ENCODE data around the gene PDXP.

Gene PDXP

DNA sequence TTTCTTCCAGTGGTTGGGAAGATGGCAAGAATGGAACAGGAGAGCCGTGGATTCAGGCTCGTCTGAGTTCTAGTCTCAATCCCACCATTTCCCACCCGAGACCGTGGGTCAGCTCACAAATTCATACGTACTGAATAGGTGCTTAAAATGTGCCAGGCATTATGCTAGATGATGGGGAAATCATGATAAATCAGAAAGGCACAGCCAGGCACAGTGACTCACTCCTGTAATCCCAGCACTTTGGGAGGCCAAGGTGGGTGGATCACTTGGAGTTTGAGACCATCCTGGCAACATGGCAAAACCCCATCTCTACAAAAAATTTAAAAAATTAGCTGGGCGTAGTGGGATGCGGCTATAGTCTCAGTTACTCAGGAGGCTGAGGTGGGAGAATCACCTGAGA is 45.4 kb downstream of the PDXP start:
- no peak for DNase-seq

DNA sequence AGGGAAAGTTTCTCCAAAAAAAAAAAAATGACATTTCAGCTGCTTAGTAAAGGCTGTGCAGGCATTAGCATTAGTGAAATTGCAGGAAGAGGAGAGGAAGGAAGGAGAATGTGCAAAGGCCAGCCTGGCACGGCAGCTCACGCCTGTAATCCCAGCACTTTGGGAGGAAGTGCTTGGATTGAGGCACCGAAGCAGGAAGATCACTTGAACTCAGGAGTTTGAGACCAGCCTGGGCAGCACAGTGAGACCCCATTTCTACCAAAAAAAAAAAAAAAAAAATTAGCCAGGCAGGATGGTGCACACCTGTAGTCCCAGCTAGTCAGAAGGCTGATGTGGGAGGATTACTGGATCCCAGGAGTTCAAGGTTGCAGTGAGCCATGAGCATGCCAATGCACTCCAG is 46.1 kb downstream of the PDXP start:
- no peak for DNase-seq

DNA sequence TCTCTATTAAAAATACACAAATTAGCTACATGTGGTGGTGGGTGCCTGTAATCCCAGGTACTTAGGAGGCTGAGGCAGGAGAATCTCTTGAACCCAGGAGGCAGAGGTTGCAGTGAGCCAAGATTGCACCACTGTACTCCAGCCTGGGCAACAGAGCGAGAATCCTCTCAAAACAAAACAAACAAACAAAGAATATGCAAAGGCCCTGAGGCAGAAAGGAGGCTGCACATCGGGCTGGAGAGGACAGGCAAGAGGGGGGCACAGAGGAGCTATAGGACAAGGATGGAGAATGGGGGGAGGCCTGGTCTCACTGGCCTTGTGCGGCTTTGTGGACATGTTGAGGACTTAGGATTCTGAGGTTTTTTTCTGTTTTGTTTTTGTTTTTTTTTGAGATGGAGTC is 46.7 kb downstream of the PDXP start:
- no peak for DNase-seq

DNA sequence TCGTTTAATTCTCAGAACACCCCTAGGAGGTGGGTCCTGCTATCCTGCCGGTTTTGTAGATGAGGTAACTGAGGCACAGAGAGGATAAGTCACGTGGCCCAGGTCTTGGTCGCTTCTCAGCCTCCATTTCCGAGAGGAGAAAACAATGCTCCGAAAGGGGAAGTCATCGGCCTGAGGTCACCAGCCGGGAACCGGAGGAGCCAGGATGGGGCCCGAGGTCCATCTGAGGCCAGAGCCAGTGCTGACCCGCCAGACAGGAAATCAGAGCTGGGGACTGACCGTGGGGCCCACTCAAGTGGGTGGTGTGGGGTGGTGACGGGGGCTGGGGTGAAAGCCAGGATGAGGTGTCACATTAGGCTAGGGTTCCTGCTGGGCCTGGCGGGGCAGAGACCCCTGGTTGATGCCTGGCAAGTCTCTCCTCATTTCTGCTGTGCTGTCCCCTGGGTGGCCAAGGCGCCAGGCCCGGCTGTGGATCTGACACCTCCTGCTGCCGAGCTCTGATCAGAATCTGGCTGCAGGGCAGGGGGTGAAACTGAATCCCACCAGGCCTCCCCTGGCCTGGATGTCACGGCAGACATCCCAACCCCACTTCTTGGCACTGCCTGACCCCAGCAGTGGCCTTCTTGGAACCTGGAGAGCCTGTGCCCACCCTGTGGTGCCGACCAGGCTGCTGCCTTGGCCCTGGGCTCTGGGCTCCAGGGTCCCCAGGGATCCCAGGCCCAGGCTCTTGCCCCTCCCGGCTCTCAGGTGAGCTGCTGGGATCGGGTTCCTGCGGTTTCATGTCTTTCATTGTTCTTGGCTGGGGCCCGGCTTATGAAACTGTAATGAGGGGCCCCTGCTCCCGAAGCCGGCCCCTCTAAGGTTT is 50.3 kb downstream of the PDXP start:
- DNase-seq = no peak

DNA sequence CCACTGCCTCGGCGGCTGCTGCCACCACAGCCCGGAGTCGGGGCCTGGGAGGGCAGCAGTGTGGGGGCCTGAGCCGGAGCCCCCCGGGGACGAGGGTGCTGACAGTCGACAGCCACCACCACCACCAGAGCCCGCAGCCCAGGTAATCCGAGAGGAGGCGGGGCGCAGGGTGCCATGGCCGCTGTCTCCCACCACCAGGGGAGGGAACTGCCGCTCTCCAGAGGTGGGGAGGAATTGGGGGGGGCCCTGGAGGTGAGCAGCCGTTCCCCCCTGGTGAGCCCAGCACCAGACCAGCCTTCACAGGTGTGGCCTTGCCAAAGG is 50.9 kb downstream of the PDXP start:
- DNase-seq = no peak

DNA sequence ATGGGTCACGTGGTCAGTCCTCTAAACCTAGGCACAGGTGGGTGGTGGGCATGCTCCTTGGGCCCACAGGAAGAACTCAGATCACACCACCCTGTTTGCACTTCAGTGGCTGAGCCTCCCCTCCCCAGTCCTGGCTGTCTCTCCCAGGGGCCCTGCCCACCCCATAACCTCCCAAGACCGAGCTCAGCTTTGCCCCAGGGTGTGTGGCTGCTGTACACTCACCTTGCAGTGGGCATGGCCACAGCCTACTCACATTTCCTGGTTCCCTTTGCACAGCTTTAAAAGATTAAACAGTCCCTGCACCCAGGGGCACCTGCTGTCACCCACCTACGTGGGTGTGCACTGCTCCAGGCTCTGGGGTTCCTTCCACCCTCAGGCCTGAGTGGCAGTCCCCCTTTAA is 52.2 kb downstream of the PDXP start:
- no peak for DNase-seq

DNA sequence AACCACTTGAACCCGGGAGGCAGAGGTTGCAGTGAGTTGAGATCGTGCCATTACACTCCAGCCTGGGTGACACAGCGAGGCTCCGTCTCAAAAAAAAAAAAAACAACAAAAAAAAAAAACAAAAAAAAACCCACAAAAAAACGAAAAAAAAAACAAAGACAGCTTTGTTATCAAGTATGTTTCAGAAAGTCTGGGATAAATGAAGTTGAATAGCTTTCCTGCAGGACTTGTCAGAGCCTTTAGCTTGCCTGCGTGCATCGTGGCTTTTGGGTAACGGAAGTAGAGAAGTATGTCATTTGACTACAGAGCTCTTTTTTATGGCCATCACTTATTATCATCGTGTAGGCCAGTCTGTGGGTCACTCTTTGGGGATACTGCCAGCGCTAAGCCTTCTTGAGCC is 53.0 kb downstream of the PDXP start:
- DNase-seq = no peak

DNA sequence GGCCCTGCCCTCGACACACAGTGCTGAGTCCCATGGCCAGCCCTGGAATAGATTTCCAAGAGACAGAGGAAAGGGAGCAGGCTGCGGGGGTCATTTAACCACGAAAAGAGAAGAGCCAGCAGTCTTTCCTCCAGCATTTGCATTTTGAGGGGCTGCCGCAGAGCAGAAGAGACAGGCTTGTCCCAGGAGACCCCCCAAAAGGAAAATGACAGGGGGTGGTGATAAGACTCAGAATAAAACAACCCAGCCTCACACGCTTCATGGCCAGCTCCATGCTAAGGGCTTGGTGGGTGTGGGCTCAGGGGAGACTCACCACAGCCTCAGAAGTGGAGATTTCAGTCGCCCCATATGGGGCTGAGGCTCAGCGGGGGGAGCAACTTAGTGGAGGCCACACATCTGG is 55.2 kb downstream of the PDXP start:
- DNase-seq = no peak

DNA sequence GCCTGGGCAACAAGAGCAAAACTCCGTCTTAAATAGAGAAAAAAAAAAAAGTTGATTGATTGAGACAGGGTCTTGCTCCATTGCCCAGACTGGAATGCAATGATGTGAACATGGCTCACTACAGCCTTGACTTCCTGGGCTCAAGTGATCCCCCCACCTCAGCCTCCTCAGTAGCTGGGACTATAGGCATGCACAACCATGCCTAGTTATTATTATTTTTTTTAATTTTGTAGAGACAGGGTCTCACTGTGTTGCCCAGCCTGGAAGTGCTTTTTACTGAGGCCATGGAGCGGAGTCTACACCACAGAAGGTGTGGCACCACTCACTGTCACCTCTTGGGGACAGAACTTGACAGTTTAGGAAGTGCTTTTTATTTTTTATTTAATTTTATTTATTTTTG is 56.1 kb downstream of the PDXP start:
- no peak for DNase-seq

DNA sequence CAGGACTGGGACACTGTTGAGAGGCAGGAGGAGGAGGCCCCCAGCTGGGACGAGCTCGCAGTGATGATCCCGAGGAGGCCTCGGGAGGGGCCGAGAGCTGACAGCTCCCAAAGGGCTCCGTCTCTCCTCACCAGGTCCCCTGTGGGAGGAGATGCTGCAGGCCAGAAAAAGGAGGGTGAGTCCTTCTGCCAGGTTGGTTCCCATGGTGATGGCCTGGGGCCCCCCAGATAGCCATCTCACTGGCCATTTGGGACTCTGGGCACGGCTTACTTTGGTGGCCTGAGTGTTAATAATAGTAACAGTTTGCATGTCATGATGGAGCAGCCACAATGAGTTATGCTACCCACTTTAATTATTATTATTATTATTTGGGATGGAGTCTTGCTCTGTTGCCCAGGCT is 57.2 kb downstream of the PDXP start:
- no peak for DNase-seq
